Neural progenitor cell (in vitro differentiated cells): ENCODE data around the gene SCNN1B. TPM values are rescaled to one million over a fixed set of nuclear protein-coding genes. Genes with fewer than 3 reads are reported as not detected.
"Not testable (repeated sequence)": the region's sequence is repeated elsewhere in the genome, so short reads cannot be mapped to it uniquely, and the experiment has no call there.

Experiments used
- DNase-seq: peaks from one replicate; pipeline ENCODE4 v3.0.0-alpha.2; 2016; ENCODE audit warnings: low spot score
- H2AFZ ChIP-seq: fragments of 200-600 bp; sonication (generic); replicated peaks from 2 replicates; pipeline ENCODE4 v1.6.1; 2016; ENCODE audit warnings: antibody characterized with exemption
- H3F3A ChIP-seq: fragments of 200-600 bp; sonication (generic); 2 replicates; pipeline ENCODE4 v1.6.1; 2016; ENCODE audit warnings: antibody characterized with exemption, low read depth
- H3K27ac ChIP-seq: fragments of 200-600 bp; sonication (generic); 2 replicates; pipeline ENCODE4 v1.5.1; 2016; ENCODE audit warnings: mild to moderate bottlenecking
- H3K27me3 ChIP-seq: fragments of 200-600 bp; sonication (generic); 2 replicates; pipeline ENCODE4 v1.6.1; 2016; ENCODE audit warnings: mild to moderate bottlenecking, moderate library complexity
- H3K36me3 ChIP-seq: fragments of 200-600 bp; sonication (generic); 2 replicates; pipeline ENCODE4 v1.5.1; 2016
- H3K4me1 ChIP-seq: fragments of 200-600 bp; sonication (generic); 2 replicates; pipeline ENCODE4 v1.6.1; 2016; ENCODE audit warnings: mixed run types
- H3K4me2 ChIP-seq: fragments of 200-600 bp; sonication (generic); 2 replicates; pipeline ENCODE4 v1.6.1; 2016
- H3K4me3 ChIP-seq: fragments of 200-600 bp; sonication (generic); 2 replicates; pipeline ENCODE4 v1.5.1; 2016
- H3K79me2 ChIP-seq: fragments of 200-600 bp; sonication (generic); 2 replicates; pipeline ENCODE4 v1.6.1; 2016; ENCODE audit warnings: low read depth
- H3K9ac ChIP-seq: fragments of 200-600 bp; sonication (generic); 2 replicates; pipeline ENCODE4 v1.6.1; 2016
- H3K9me3 ChIP-seq: fragments of 200-600 bp; sonication (generic); 2 replicates; pipeline ENCODE4 v1.5.1; 2016; ENCODE audit warnings: low read depth
- H4K20me1 ChIP-seq: fragments of 200-600 bp; sonication (generic); 2 replicates; pipeline ENCODE4 v1.6.1; 2016; ENCODE audit warnings: low read depth
- H3K27ac Mint-ChIP-seq: 3 replicates; pipeline ENCODE4 v1.8.0; 2021; ENCODE audit warnings: mixed read lengths
- H3K27me3 Mint-ChIP-seq: 2 replicates; pipeline ENCODE4 v1.8.0; 2022; ENCODE audit warnings: low read depth, mild to moderate bottlenecking, inconsistent platforms, moderate library complexity, mixed read lengths; ENCODE audit not compliant: insufficient read depth
- H3K36me3 Mint-ChIP-seq: 3 replicates; pipeline ENCODE4 v1.8.0; 2021; ENCODE audit warnings: mixed read lengths
- H3K4me1 Mint-ChIP-seq: 3 replicates; pipeline ENCODE4 v1.8.0; 2021; ENCODE audit warnings: mixed read lengths
- H3K4me3 Mint-ChIP-seq: 3 replicates; pipeline ENCODE4 v1.8.0; 2021; ENCODE audit warnings: mild to moderate bottlenecking, moderate library complexity, mixed read lengths
- H3K9me3 Mint-ChIP-seq: 3 replicates; pipeline ENCODE4 v1.8.0; 2020; ENCODE audit warnings: mixed read lengths
- CTCF ChIP-seq: fragments of 200-600 bp; sonication (generic); IDR thresholded peaks from 2 replicates; pipeline ENCODE4 v1.5.1; 2017; ENCODE audit warnings: antibody characterized with exemption, mild to moderate bottlenecking
- EZH2 ChIP-seq: fragments of 200-600 bp; sonication (generic); IDR thresholded peaks from 2 replicates; pipeline ENCODE4 v1.6.1; 2017; ENCODE audit warnings: antibody characterized with exemption, mild to moderate bottlenecking, moderate library complexity
- EZH2phosphoT487 ChIP-seq: fragments of 200-600 bp; sonication (generic); IDR thresholded peaks from 2 replicates; pipeline ENCODE4 v1.6.1; 2017; ENCODE audit warnings: antibody characterized with exemption
- total RNA-seq: library from RNA; depleted of rRNA; stranded (reverse); fragments of >200 nt; gene quantifications from 2 replicates; pipeline ENCODE4 v1.2.3, GENCODE V29; 2015; ENCODE audit warnings: low replicate concordance

Gene SCNN1B
- total RNA-seq, 1 donor from 2014 or later, result not detected

- Histone ChIP-seq H3F3A (peaks cover 28% of the 10 kb centered on the region), H3K79me2 (no peaks in the 10 kb centered on the region), H4K20me1 (peaks cover 19% of the 10 kb centered on the region), H3K9me3 (no peaks in the 10 kb centered on the region), H3K27ac (no peak overlapping the region), H3K4me3 (no peak overlapping the region), H3K36me3 (no peaks in the 10 kb centered on the region), H2AFZ (no peak overlapping the region), H3K9ac (no peak overlapping the region), H3K27me3 (no peaks in the 10 kb centered on the region), H3K4me2 (no peak overlapping the region), H3K4me1 (peaks cover 25% of the 10 kb centered on the region)
- Mint-ChIP-seq H3K4me1 (peaks cover 28% of the 10 kb centered on the region), H3K4me3 (no peak overlapping the region), H3K27me3 (no peaks in the 10 kb centered on the region), H3K36me3 (peaks cover 10% of the 10 kb centered on the region), H3K27ac (peak overlapping the region; percentile 4), H3K9me3 (no peaks in the 10 kb centered on the region)
- TF ChIP-seq EZH2phosphoT487, result no peak
- no peak for TF ChIP-seq EZH2
- no peak for TF ChIP-seq CTCF
- DNase-seq, result no peak
Measured at GRCh38 chr16:23397464-23397863, 95.4 kb downstream of the SCNN1B start.

- Histone ChIP-seq H3K9me3 (no peaks in the 10 kb centered on the region), H3K79me2 (no peaks in the 10 kb centered on the region), H3K4me2 (peak overlapping the region; percentile 84), H3K4me1 (peaks cover 25% of the 10 kb centered on the region), H4K20me1 (peaks cover 19% of the 10 kb centered on the region), H3K9ac (no peak overlapping the region), H3K36me3 (no peaks in the 10 kb centered on the region), H3F3A (peaks cover 28% of the 10 kb centered on the region), H2AFZ (no peak overlapping the region), H3K27me3 (no peaks in the 10 kb centered on the region), H3K4me3 (peak overlapping the region; percentile 33), H3K27ac (peak overlapping the region; percentile 59)
- peaks cover 23% of the 10 kb centered on the region for H3K36me3 Mint-ChIP-seq
- H3K4me3 Mint-ChIP-seq, result peak overlapping the region; percentile 44
- H3K4me1 Mint-ChIP-seq, result peaks cover 28% of the 10 kb centered on the region
- peak overlapping the region; percentile 90 for H3K27ac Mint-ChIP-seq
- no peak for TF ChIP-seq EZH2
- peak; percentile 91 for TF ChIP-seq EZH2phosphoT487
- peak; percentile 54 for TF ChIP-seq CTCF
- H3K27me3 Mint-ChIP-seq, result no peaks in the 10 kb centered on the region
- peak; percentile 94 for DNase-seq
- H3K9me3 Mint-ChIP-seq, result no peaks in the 10 kb centered on the region
Measured at GRCh38 chr16:23398987-23399805, 97.1 kb downstream of the SCNN1B start.

- peaks cover 19% of the 10 kb centered on the region for H4K20me1 ChIP-seq
- not testable (repeated sequence) for DNase-seq, H3K9ac ChIP-seq, H3K79me2 ChIP-seq, H3K9me3 Mint-ChIP-seq, H3K27me3 ChIP-seq, H3K36me3 ChIP-seq, H3K27me3 Mint-ChIP-seq, H3K27ac ChIP-seq, H3K4me3 Mint-ChIP-seq, H3K4me3 ChIP-seq, H2AFZ ChIP-seq, H3K9me3 ChIP-seq
- Mint-ChIP-seq H3K4me1 (peaks cover 28% of the 10 kb centered on the region), H3K36me3 (peaks cover 26% of the 10 kb centered on the region), H3K27ac (peak overlapping the region; percentile 47)
- H3K4me2 ChIP-seq, result peak overlapping the region; percentile 84
- peaks cover 25% of the 10 kb centered on the region for H3K4me1 ChIP-seq
- H3F3A ChIP-seq, result peaks cover 28% of the 10 kb centered on the region
Measured at GRCh38 chr16:23400447-23400846, 98.3 kb downstream of the SCNN1B start.

GRCh38 chr16:23401139-23401538 is 99.0 kb downstream of the SCNN1B start:
- Histone ChIP-seq H4K20me1 (peaks cover 19% of the 10 kb centered on the region), H3K27ac (no peak overlapping the region), H3K4me3 (no peak overlapping the region), H3K4me2 (peak overlapping the region; percentile 84), H3K79me2 (no peaks in the 10 kb centered on the region), H2AFZ (no peak overlapping the region), H3K9me3 (no peaks in the 10 kb centered on the region), H3K9ac (no peak overlapping the region), H3K4me1 (peaks cover 25% of the 10 kb centered on the region), H3K36me3 (no peaks in the 10 kb centered on the region), H3F3A (peaks cover 28% of the 10 kb centered on the region), H3K27me3 (no peaks in the 10 kb centered on the region)
- no peaks in the 10 kb centered on the region for H3K9me3 Mint-ChIP-seq
- no peak for DNase-seq
- H3K36me3 Mint-ChIP-seq, result peaks cover 28% of the 10 kb centered on the region
- H3K4me3 Mint-ChIP-seq, result no peak overlapping the region
- TF ChIP-seq EZH2 (no peak), CTCF (no peak), EZH2phosphoT487 (no peak)
- no peaks in the 10 kb centered on the region for H3K27me3 Mint-ChIP-seq
- no peak overlapping the region for H3K27ac Mint-ChIP-seq
- H3K4me1 Mint-ChIP-seq, result peaks cover 28% of the 10 kb centered on the region
